ENCODE results near the gene RPL13.
"Not testable (repeated sequence)": the region's sequence is repeated elsewhere in the genome, so short reads cannot be mapped to it uniquely, and the experiment has no call there.

The RPL13 gene

GRCh38 chr16:89563639-89564392 lies 3.3 kb downstream of the RPL13 start:
- DNase-seq: no peak

- DNase-seq: no peak
These were observed 4.2 kb downstream of the RPL13 start for GRCh38 chr16:89564476-89565255.

GRCh38 chr16:89565256-89565505 lies 4.7 kb downstream of the RPL13 start:
- DNase-seq: no peak

- DNase-seq: no peak
These were observed 5.3 kb downstream of the RPL13 start for GRCh38 chr16:89565506-89566372.

- DNase-seq: no peak
These were observed 7.4 kb downstream of the RPL13 start for GRCh38 chr16:89567656-89568594.

GRCh38 chr16:89569506-89570341 lies 9.2 kb downstream of the RPL13 start:
- no peak for DNase-seq

GRCh38 chr16:89570342-89570923 lies 10.0 kb downstream of the RPL13 start:
- DNase-seq: no peak

- not testable (repeated sequence) for DNase-seq
These were observed 10.6 kb downstream of the RPL13 start for GRCh38 chr16:89570983-89571598.

GRCh38 chr16:89571636-89572035 lies 11.2 kb downstream of the RPL13 start:
- no peak for DNase-seq

GRCh38 chr16:89572073-89572484 lies 11.6 kb downstream of the RPL13 start:
- DNase-seq: no peak

- DNase-seq: no peak
These were observed 12.2 kb downstream of the RPL13 start for GRCh38 chr16:89572485-89573205.

GRCh38 chr16:89573826-89574680 lies 13.6 kb downstream of the RPL13 start:
- no peak for DNase-seq

GRCh38 chr16:89574681-89575246 lies 14.3 kb downstream of the RPL13 start:
- peak; percentile 39 for DNase-seq

- no peak for DNase-seq
These were observed 15.0 kb downstream of the RPL13 start, which contains the start of gene CPNE7 for GRCh38 chr16:89575247-89576152. CPNE7 (plus strand) TSS chr16:89575758; CDS start chr16:89575898, 140 bp downstream.

GRCh38 chr16:89576153-89577054 lies 15.9 kb downstream of the RPL13 start:
- DNase-seq: no peak

All from CD4-positive, alpha-beta T cell treated with Interleukin-15 for 1 hour (primary cell).